GM18907 (cell line): ENCODE measurements around the gene MFAP3.

Experiments
- ATAC-seq: cut with Tn5 transposase; IDR thresholded peaks from one replicate; pipeline ENCODE4 v1.9.1; 2021; ENCODE audit warnings: mild to moderate bottlenecking, moderate library complexity; ENCODE audit not compliant: unreplicated experiment

The MFAP3 gene

GRCh38 chr5:154090656-154091055, 51.9 kb downstream of the MFAP3 start:
- no peak for ATAC-seq

GRCh38 chr5:154092356-154093141, 53.8 kb downstream of the MFAP3 start:
- ATAC-seq = no peak

- ATAC-seq = no peak
Observed at GRCh38 chr5:154093142-154093532, 54.4 kb downstream of the MFAP3 start.

- no peak for ATAC-seq
Observed at GRCh38 chr5:154095904-154096303, 57.1 kb downstream of the MFAP3 start.

- no peak for ATAC-seq
Observed at GRCh38 chr5:154097031-154097430, 58.3 kb downstream of the MFAP3 start.

- no peak for ATAC-seq
Observed at GRCh38 chr5:154098465-154098864, 59.7 kb downstream of the MFAP3 start.

GRCh38 chr5:154101184-154101583, 62.4 kb downstream of the MFAP3 start:
- ATAC-seq = no peak

DNA sequence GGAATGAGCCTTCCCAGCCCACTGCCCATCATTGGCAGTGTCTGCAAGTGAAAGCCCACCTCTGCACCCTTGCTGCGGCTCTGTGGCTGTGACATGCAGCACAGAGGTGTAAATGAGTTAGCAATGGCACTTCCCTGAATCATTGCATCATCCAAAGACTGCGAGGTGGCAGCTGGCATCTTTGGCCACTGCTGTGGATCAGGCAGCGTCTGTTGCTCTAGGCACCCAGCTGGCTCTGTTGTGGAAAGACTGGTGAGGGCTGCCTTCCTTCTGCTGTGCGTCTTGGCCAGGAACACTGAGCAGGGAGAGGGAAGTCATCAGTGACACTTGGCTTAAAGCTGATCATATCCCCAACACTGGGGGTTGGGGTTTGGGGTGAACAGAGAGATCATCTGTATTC, 64.5 kb downstream of the MFAP3 start:
- no peak for ATAC-seq
